ENCODE results near the gene ZDHHC18.

ZDHHC18 gene

GRCh38 chr1:26826261-26827105 lies at the start of gene ZDHHC18:
Gene ZDHHC18 (plus strand): TSS chr1:26826688. CDS start chr1:26826805, 117 bp downstream.
- DNase-seq (ENCODE audit: low read depth), result peak; percentile 63

- no peak for DNase-seq (ENCODE audit: low read depth)
These were observed 47.3 kb upstream of the ZDHHC18 start for GRCh38 chr1:26779098-26779668.

- DNase-seq (ENCODE audit: low read depth), result no peak
These were observed 46.0 kb upstream of the ZDHHC18 start for GRCh38 chr1:26780344-26780957.

GRCh38 chr1:26781206-26781825 lies 45.2 kb upstream of the ZDHHC18 start:
- DNase-seq (ENCODE audit: low read depth), result no peak

- DNase-seq (ENCODE audit: low read depth), result no peak
These were observed 43.8 kb upstream of the ZDHHC18 start for GRCh38 chr1:26782521-26783212.

GRCh38 chr1:26783646-26784022 lies 42.9 kb upstream of the ZDHHC18 start:
- DNase-seq (ENCODE audit: low read depth), result no peak

GRCh38 chr1:26784023-26784871 lies 42.2 kb upstream of the ZDHHC18 start:
- DNase-seq (ENCODE audit: low read depth), result no peak

GRCh38 chr1:26784886-26785285 lies 41.6 kb upstream of the ZDHHC18 start:
- no peak for DNase-seq (ENCODE audit: low read depth)

- DNase-seq (ENCODE audit: low read depth), result no peak
These were observed 40.7 kb upstream of the ZDHHC18 start for GRCh38 chr1:26785611-26786436.

GRCh38 chr1:26786437-26787380 lies 39.8 kb upstream of the ZDHHC18 start:
- no peak for DNase-seq (ENCODE audit: low read depth)

GRCh38 chr1:26787381-26787705 lies 39.1 kb upstream of the ZDHHC18 start:
- peak; percentile 53 for DNase-seq (ENCODE audit: low read depth)

GRCh38 chr1:26787706-26788514 lies 38.6 kb upstream of the ZDHHC18 start, which contains the start of gene PIGV:
Gene PIGV (plus strand): TSS chr1:26787950. CDS start chr1:26790816, 2,866 bp downstream.
- peak; percentile 83 for DNase-seq (ENCODE audit: low read depth)

GRCh38 chr1:26788515-26788785 lies 38.0 kb upstream of the ZDHHC18 start:
- DNase-seq (ENCODE audit: low read depth), result no peak

GRCh38 chr1:26788836-26789611 lies 37.5 kb upstream of the ZDHHC18 start:
- DNase-seq (ENCODE audit: low read depth), result peak; percentile 81

GRCh38 chr1:26789612-26789865 lies 36.9 kb upstream of the ZDHHC18 start:
- no peak for DNase-seq (ENCODE audit: low read depth)

GRCh38 chr1:26789931-26790330 lies 36.6 kb upstream of the ZDHHC18 start:
- no peak for DNase-seq (ENCODE audit: low read depth)

GRCh38 chr1:26790551-26790953 lies 35.9 kb upstream of the ZDHHC18 start:
- no peak for DNase-seq (ENCODE audit: low read depth)

- no peak for DNase-seq (ENCODE audit: low read depth)
These were observed 35.3 kb upstream of the ZDHHC18 start for GRCh38 chr1:26791148-26791547.

Data from activated T-helper 9 cell treated with anti-CD3 and anti-CD28 coated beads, Interleukin-2, amount 50 U/mL, for 16 hours (primary cell).